Dedifferentiated amniotic fluid mesenchymal stem cell (primary cell): ENCODE data around the gene GFPT1.
"Not testable (repeated sequence)": the region's sequence is repeated elsewhere in the genome, so short reads cannot be mapped to it uniquely, and the experiment has no call there.

ENCODE experiments used
- DNase-seq: peaks from one replicate; pipeline ENCODE4 v3.0.0-alpha.2; 2016; ENCODE audit errors: extremely low spot score

Gene GFPT1

GRCh38 chr2:69383176-69383812 is 3.7 kb downstream of the GFPT1 start:
- no peak for DNase-seq

GRCh38 chr2:69382547-69382946 is 4.5 kb downstream of the GFPT1 start:
- DNase-seq: no peak

- DNase-seq: no peak
Measured at GRCh38 chr2:69381337-69381737, 5.7 kb downstream of the GFPT1 start.

GRCh38 chr2:69380072-69380917 is 6.7 kb downstream of the GFPT1 start:
- DNase-seq: no peak

- no peak for DNase-seq
Measured at GRCh38 chr2:69376403-69376802, 10.6 kb downstream of the GFPT1 start.

- no peak for DNase-seq
Measured at GRCh38 chr2:69375494-69376353, 11.3 kb downstream of the GFPT1 start.

GRCh38 chr2:69372767-69373166 is 14.3 kb downstream of the GFPT1 start:
- DNase-seq: no peak

GRCh38 chr2:69369802-69370201 is 17.2 kb downstream of the GFPT1 start:
- no peak for DNase-seq

- no peak for DNase-seq
Measured at GRCh38 chr2:69368588-69368987, 18.4 kb downstream of the GFPT1 start.

- DNase-seq: no peak
Measured at GRCh38 chr2:69359371-69359770, 27.7 kb downstream of the GFPT1 start.

GRCh38 chr2:69358914-69359313 is 28.1 kb downstream of the GFPT1 start:
- no peak for DNase-seq

- DNase-seq: no peak
Measured at GRCh38 chr2:69356471-69356870, 30.6 kb downstream of the GFPT1 start.

GRCh38 chr2:69354976-69355375 is 32.1 kb downstream of the GFPT1 start:
- DNase-seq: not testable (repeated sequence)

GRCh38 chr2:69353360-69353759 is 33.7 kb downstream of the GFPT1 start:
- no peak for DNase-seq

- no peak for DNase-seq
Measured at GRCh38 chr2:69348781-69349180, 38.2 kb downstream of the GFPT1 start.

- no peak for DNase-seq
Measured at GRCh38 chr2:69345434-69345833, 41.6 kb downstream of the GFPT1 start.

- no peak for DNase-seq
Measured at GRCh38 chr2:69344305-69344704, 42.7 kb downstream of the GFPT1 start.

- no peak for DNase-seq
Measured at GRCh38 chr2:69340101-69340775, 46.8 kb downstream of the GFPT1 start.

- no peak for DNase-seq
Measured at GRCh38 chr2:69335311-69335710, 51.7 kb downstream of the GFPT1 start.

- DNase-seq: no peak
Measured at GRCh38 chr2:69333352-69333751, 53.7 kb downstream of the GFPT1 start.

- no peak for DNase-seq
Measured at GRCh38 chr2:69330781-69331180, 56.2 kb downstream of the GFPT1 start.

GRCh38 chr2:69322631-69323030 is 64.4 kb downstream of the GFPT1 start:
- DNase-seq: no peak
